Stimulated activated CD8-positive, alpha-beta memory T cell treated with anti-CD3 and anti-CD28 coated beads, Interleukin-2, amount 100 ng/mL, for 1 hour (primary cell): ENCODE data around the gene TRABD.
A peak's percentile ranks its signal among the peaks of the same experiment; 100 is the strongest.

ENCODE experiments used
- DNase-seq, 2 donors: peaks; one replicate each; pipeline ENCODE4 v3.0.0-alpha.2; 2020; ENCODE audit warnings: low read depth in 2 of 2

TRABD gene

GRCh38 chr22:50238755-50239154, 53.0 kb downstream of the TRABD start:
- DNase-seq: no peak

- DNase-seq: no peak
Measured at GRCh38 chr22:50242406-50242949, 56.8 kb downstream of the TRABD start.

- DNase-seq: no peak
Measured at GRCh38 chr22:50243685-50244419, 58.1 kb downstream of the TRABD start.

GRCh38 chr22:50244420-50245213, 58.9 kb downstream of the TRABD start, which contains the start of gene TUBGCP6:
TUBGCP6 (minus strand) TSS chr22:50245023; CDS start chr22:50244459, 564 bp downstream.
- peak; percentile 84 to 85 for DNase-seq

GRCh38 chr22:50245214-50246072, 59.7 kb downstream of the TRABD start:
- no peak for DNase-seq

- DNase-seq: no peak
Measured at GRCh38 chr22:50246242-50247175, 60.8 kb downstream of the TRABD start.

- DNase-seq: no peak
Measured at GRCh38 chr22:50247748-50248147, 62.0 kb downstream of the TRABD start.

GRCh38 chr22:50248196-50249081, 62.7 kb downstream of the TRABD start:
- no peak for DNase-seq
